MCF 10A (cell line): ENCODE measurements around the gene GIT1. TPM values are rescaled to one million over a fixed set of nuclear protein-coding genes. Genes with fewer than 3 reads are reported as not detected.

Experiments
- BruUV-seq: library from RNA; stranded (reverse); fragments of 400-500 nt; replicated peaks from 2 replicates; lab custom pipeline; 2021; lab: Mats Ljungman, UMichigan
- CTCF ChIA-PET: fragments of 300-600 bp; sonication (Branson Sonifier 250); formaldehyde crosslinking; extraction: SDS; loops from one replicate; lab custom pipeline; 2021; ENCODE audit warnings: antibody characterized with exemption, inconsistent platforms; lab: Yijun Ruan, JAX
- POLR2A ChIA-PET: fragments of 300-600, 350-650 bp; sonication (Branson Sonifier 250); formaldehyde crosslinking; extraction: SDS; loops from one replicate; lab custom pipeline; 2020; ENCODE audit warnings: antibody characterized with exemption, inconsistent platforms; lab: Yijun Ruan, JAX
- DNase-seq: peaks from one replicate; pipeline ENCODE4 v3.0.0-alpha.2; 2018; ENCODE audit not compliant: unreplicated experiment
- H3K27ac Mint-ChIP-seq: one replicate; pipeline ENCODE4 v1.8.0; 2022; ENCODE audit warnings: mild to moderate bottlenecking, low read depth, mixed read lengths; ENCODE audit not compliant: unreplicated experiment
- H3K27me3 Mint-ChIP-seq: one replicate; pipeline ENCODE4 v1.8.0; 2022; ENCODE audit warnings: mixed read lengths; ENCODE audit not compliant: insufficient read depth, unreplicated experiment
- H3K36me3 Mint-ChIP-seq: one replicate; pipeline ENCODE4 v1.8.0; 2022; ENCODE audit warnings: mild to moderate bottlenecking, moderate library complexity, mixed read lengths; ENCODE audit not compliant: insufficient read depth, unreplicated experiment
- H3K4me1 Mint-ChIP-seq: one replicate; pipeline ENCODE4 v1.8.0; 2022; ENCODE audit warnings: mixed read lengths; ENCODE audit not compliant: insufficient read depth, unreplicated experiment
- H3K4me3 Mint-ChIP-seq: one replicate; pipeline ENCODE4 v1.8.0; 2022; ENCODE audit warnings: mild to moderate bottlenecking, moderate library complexity, mixed read lengths; ENCODE audit not compliant: unreplicated experiment
- H3K9me3 Mint-ChIP-seq: one replicate; pipeline ENCODE4 v1.8.0; 2022; ENCODE audit warnings: mixed read lengths; ENCODE audit not compliant: unreplicated experiment
- CTCF ChIP-seq: fragments of 200-600 bp; IDR thresholded peaks from one replicate; pipeline ENCODE4 v1.8.0; 2022; ENCODE audit warnings: antibody characterized with exemption, mild to moderate bottlenecking; ENCODE audit not compliant: unreplicated experiment
- intact Hi-C: fragments of 100-400 bp; cut with micrococcal nuclease; formaldehyde crosslinking; loops from 2 replicates; pipeline ENCODE4 v1.14.1; 2022
- total RNA-seq: library from RNA; stranded (reverse); gene quantifications from 2 replicates; pipeline ENCODE4 v1.2.3, GENCODE V29; 2022

GIT1 gene
- total RNA-seq, 1 experiment from 2014 or later, result 49.0 TPM

- DNase-seq, result no peak
- Mint-ChIP-seq H3K27me3 (no peaks in the 10 kb centered on the region), H3K36me3 (peaks cover 34% of the 10 kb centered on the region), H3K27ac (no peak overlapping the region), H3K9me3 (no peaks in the 10 kb centered on the region), H3K4me1 (peaks cover 40% of the 10 kb centered on the region), H3K4me3 (no peak overlapping the region)
- ChIA-PET POLR2A (interaction anchor here (1.3 to 4.4 kb wide), 7 partner anchors 9 to 348 kb away, joined by 3 to 81 read pairs (median 8); partner anchors contain the start of genes ABHD15, ANKRD13B, CORO6 and SSH2), CTCF (interaction anchor here (0.6 to 6.8 kb wide), 6 partner anchors 9 to 348 kb away, joined by 3 to 89 read pairs (median 8); partner anchors contain the start of genes ABHD15, ANKRD13B and TP53I13)
- BruUV-seq, result no TSS peak
- TF ChIP-seq CTCF, result no peak
- intact Hi-C loops, result loop anchor here (5.0 kb wide), 1 partner anchor 510 kb away; no protein-coding TSS in a partner anchor
Measured at GRCh38 chr17:29582772-29583171, 6.7 kb downstream of the GIT1 start.

GRCh38 chr17:29582254-29582765 is 7.1 kb downstream of the GIT1 start:
- no TSS peak for BruUV-seq
- CTCF ChIA-PET, result interaction anchor here (1.2 to 6.8 kb wide), 11 partner anchors 10 to 349 kb away, joined by 3 to 89 read pairs (median 7); partner anchors contain the start of genes ABHD15, ANKRD13B and TP53I13

GRCh38 chr17:29581583-29582253 is 7.7 kb downstream of the GIT1 start:
- Mint-ChIP-seq H3K27ac (peak overlapping the region; percentile 19), H3K4me1 (peaks cover 36% of the 10 kb centered on the region), H3K4me3 (peak overlapping the region; percentile 41), H3K9me3 (no peaks in the 10 kb centered on the region), H3K27me3 (no peaks in the 10 kb centered on the region), H3K36me3 (peaks cover 42% of the 10 kb centered on the region)
- ChIA-PET POLR2A (interaction anchor here (0.7 to 4.4 kb wide), 12 partner anchors 10 to 330 kb away, joined by 3 to 81 read pairs (median 4); partner anchors contain the start of genes ABHD15, ANKRD13B, CORO6 and TAOK1), CTCF (interaction anchor here (0.6 to 6.8 kb wide), 17 partner anchors 10 to 349 kb away, joined by 3 to 89 read pairs (median 5); partner anchors contain the start of genes ABHD15, ANKRD13B and TP53I13)
- no TSS peak for BruUV-seq
- TF ChIP-seq CTCF, result no peak
- peak; percentile 87 for DNase-seq
- intact Hi-C loops, result loop anchor here (5.0 kb wide), 1 partner anchor 511 kb away; no protein-coding TSS in a partner anchor

More at GRCh38 chr17:29582254-29582765, 7.1 kb downstream of the GIT1 start:
- DNase-seq, result no peak
- POLR2A ChIA-PET, result interaction anchor here (0.7 to 4.4 kb wide), 11 partner anchors 10 to 348 kb away, joined by 3 to 81 read pairs (median 5); partner anchors contain the start of genes ABHD15, ANKRD13B, CORO6 and SSH2
- Mint-ChIP-seq H3K36me3 (peaks cover 38% of the 10 kb centered on the region), H3K9me3 (no peaks in the 10 kb centered on the region), H3K27me3 (no peaks in the 10 kb centered on the region), H3K4me1 (peaks cover 36% of the 10 kb centered on the region), H3K4me3 (no peak overlapping the region), H3K27ac (peak overlapping the region; percentile 19)
- intact Hi-C loops, result loop anchor here (5.0 kb wide), 1 partner anchor 510 kb away; no protein-coding TSS in a partner anchor
- no peak for TF ChIP-seq CTCF
